ENCODE measurements around the gene FLNB.
"Not testable (repeated sequence)": the region's sequence is repeated elsewhere in the genome, so short reads cannot be mapped to it uniquely, and the experiment has no call there.

Gene FLNB

GRCh38 chr3:58180940-58181587 lies 172.8 kb downstream of the FLNB start:
- no peak for DNase-seq (ENCODE audit: low read depth, low spot score)

- DNase-seq (ENCODE audit: low read depth, low spot score): no peak
Measured at GRCh38 chr3:58183221-58183620, 175.0 kb downstream of the FLNB start.

- DNase-seq (ENCODE audit: low read depth, low spot score): no peak
Measured at GRCh38 chr3:58183891-58184290, 175.7 kb downstream of the FLNB start.

GRCh38 chr3:58184309-58184981 lies 176.2 kb downstream of the FLNB start:
- DNase-seq (ENCODE audit: low read depth, low spot score): no peak

- DNase-seq (ENCODE audit: low read depth, low spot score): no peak
Measured at GRCh38 chr3:58184982-58185360, 176.7 kb downstream of the FLNB start.

- DNase-seq (ENCODE audit: low read depth, low spot score): no peak
Measured at GRCh38 chr3:58188173-58188564, 179.9 kb downstream of the FLNB start.

- DNase-seq (ENCODE audit: low read depth, low spot score): no peak
Measured at GRCh38 chr3:58188921-58189451, 180.8 kb downstream of the FLNB start.

GRCh38 chr3:58189691-58190090 lies 181.5 kb downstream of the FLNB start:
- no peak for DNase-seq (ENCODE audit: low read depth, low spot score)

GRCh38 chr3:58190291-58190690 lies 182.1 kb downstream of the FLNB start:
- no peak for DNase-seq (ENCODE audit: low read depth, low spot score)

- DNase-seq (ENCODE audit: low read depth, low spot score): no peak
Measured at GRCh38 chr3:58190882-58191281, 182.7 kb downstream of the FLNB start.

GRCh38 chr3:58191361-58191991 lies 183.3 kb downstream of the FLNB start:
- DNase-seq (ENCODE audit: low read depth, low spot score): no peak

GRCh38 chr3:58192069-58192468 lies 183.8 kb downstream of the FLNB start:
- DNase-seq (ENCODE audit: low read depth, low spot score): no peak

GRCh38 chr3:58193682-58194407 lies 185.6 kb downstream of the FLNB start:
- no peak for DNase-seq (ENCODE audit: low read depth, low spot score)

- DNase-seq (ENCODE audit: low read depth, low spot score): no peak
Measured at GRCh38 chr3:58197588-58197987, 189.4 kb downstream of the FLNB start.

GRCh38 chr3:58198362-58198761 lies 190.1 kb downstream of the FLNB start:
- no peak for DNase-seq (ENCODE audit: low read depth, low spot score)

- DNase-seq (ENCODE audit: low read depth, low spot score): no peak
Measured at GRCh38 chr3:58198804-58199203, 190.6 kb downstream of the FLNB start.

- no peak for DNase-seq (ENCODE audit: low read depth, low spot score)
Measured at GRCh38 chr3:58200121-58200709, 192.0 kb downstream of the FLNB start.

- no peak for DNase-seq (ENCODE audit: low read depth, low spot score)
Measured at GRCh38 chr3:58200846-58201355, 192.7 kb downstream of the FLNB start.

GRCh38 chr3:58201451-58201850 lies 193.2 kb downstream of the FLNB start:
- not testable (repeated sequence) for DNase-seq (ENCODE audit: low read depth, low spot score)

- no peak for DNase-seq (ENCODE audit: low read depth, low spot score)
Measured at GRCh38 chr3:58202917-58203360, 194.7 kb downstream of the FLNB start.

GRCh38 chr3:58203541-58203940 lies 195.3 kb downstream of the FLNB start:
- DNase-seq (ENCODE audit: low read depth, low spot score): no peak

All from iPS DF 19.7 (cell line).